Neuronal stem cell (in vitro differentiated cells): ENCODE measurements around the gene AGAP1.

ENCODE experiments used
- DNase-seq: peaks from one replicate; pipeline ENCODE4 v3.0.0-alpha.2; 2013; ENCODE audit warnings: low spot score
- H2AFZ ChIP-seq: one replicate; pipeline ENCODE4 v1.6.1; 2013; ENCODE audit warnings: mild to moderate bottlenecking, low read length, inconsistent platforms
- H2AK5ac ChIP-seq: 2 replicates; pipeline ENCODE4 v1.6.1; 2013; ENCODE audit warnings: low read depth, mild to moderate bottlenecking, inconsistent platforms, low read length, moderate library complexity, mixed read lengths
- H2BK120ac ChIP-seq: 2 replicates; pipeline ENCODE4 v1.6.1; 2013; ENCODE audit warnings: low read depth, mild to moderate bottlenecking, inconsistent platforms, low read length, moderate library complexity, mixed read lengths
- H2BK12ac ChIP-seq: one replicate; pipeline ENCODE4 v1.6.1; 2013; ENCODE audit warnings: low read length, inconsistent platforms
- H2BK15ac ChIP-seq: 2 replicates; pipeline ENCODE4 v1.6.1; 2013; ENCODE audit warnings: mild to moderate bottlenecking, low read length, inconsistent platforms, mixed read lengths
- H2BK5ac ChIP-seq: one replicate; pipeline ENCODE4 v1.6.1; 2013; ENCODE audit warnings: inconsistent platforms, mild to moderate bottlenecking, low read length, moderate library complexity
- H3K14ac ChIP-seq: one replicate; pipeline ENCODE4 v1.6.1; 2013; ENCODE audit warnings: low read length, inconsistent platforms
- H3K18ac ChIP-seq: 2 replicates; pipeline ENCODE4 v1.6.1; 2013; ENCODE audit warnings: low read length, inconsistent platforms
- H3K23ac ChIP-seq: 2 replicates; pipeline ENCODE4 v1.6.1; 2013; ENCODE audit warnings: low read depth, mild to moderate bottlenecking, mixed read lengths, low read length, inconsistent platforms; ENCODE audit not compliant: poor library complexity
- H3K27ac ChIP-seq: replicated peaks from 3 replicates; pipeline ENCODE4 v1.5.1; 2013; ENCODE audit warnings: low read length, inconsistent platforms
- H3K27me3 ChIP-seq, 3 experiments: 2 replicates each; pipeline ENCODE4 v1.6.1; 2013; ENCODE audit warnings: low read length in 3 of 3, mild to moderate bottlenecking in 2 of 3, inconsistent platforms in 1 of 3, low read depth in 1 of 3, mixed read lengths in 1 of 3, moderate library complexity in 1 of 3; ENCODE audit not compliant: control insufficient read depth in 3 of 3, insufficient read depth in 3 of 3
- H3K36me3 ChIP-seq, 2 donors: replicated peaks in 1 of 2; 2 replicates each; pipeline ENCODE4 v1.6.1; 2013; ENCODE audit warnings: low read length in 2 of 2; ENCODE audit not compliant: control insufficient read depth in 2 of 2, insufficient read depth in 2 of 2
- H3K4ac ChIP-seq: 2 replicates; pipeline ENCODE4 v1.6.1; 2013; ENCODE audit warnings: inconsistent platforms, mild to moderate bottlenecking, low read length, moderate library complexity
- H3K4me1 ChIP-seq, 2 donors: 1 replicate in 1 of 2; 2 replicates in 1 of 2; pipeline ENCODE4 v1.6.1; 2013; ENCODE audit warnings: low read length in 2 of 2, low read depth in 1 of 2; ENCODE audit not compliant: control insufficient read depth in 2 of 2, insufficient read depth in 1 of 2
- H3K4me2 ChIP-seq: one replicate; pipeline ENCODE4 v1.6.1; 2013; ENCODE audit warnings: mild to moderate bottlenecking, low read length, inconsistent platforms; ENCODE audit not compliant: insufficient read depth, poor library complexity, severe bottlenecking
- H3K4me3 ChIP-seq, 2 donors: 2 replicates each; pipeline ENCODE4 v1.5.1; 2013; ENCODE audit warnings: low read length in 2 of 2, mild to moderate bottlenecking in 2 of 2, inconsistent platforms in 1 of 2, moderate library complexity in 1 of 2
- H3K79me1 ChIP-seq: one replicate; pipeline ENCODE4 v1.6.1; 2013; ENCODE audit warnings: low read depth, mild to moderate bottlenecking, inconsistent platforms, low read length, moderate library complexity
- H3K9ac ChIP-seq: one replicate; pipeline ENCODE4 v1.6.1; 2013; ENCODE audit warnings: mild to moderate bottlenecking, low read depth, low read length, inconsistent platforms; ENCODE audit not compliant: poor library complexity
- H3K9me3 ChIP-seq, 2 donors: replicated peaks in 1 of 2; 2 replicates each; pipeline versions ENCODE3 to v1.6.1; 2013; ENCODE audit warnings: low read length in 2 of 2, mild to moderate bottlenecking in 2 of 2, inconsistent platforms in 1 of 2, low read depth in 1 of 2, mixed read lengths in 1 of 2, moderate library complexity in 1 of 2; ENCODE audit not compliant: control insufficient read depth in 2 of 2, insufficient read depth in 1 of 2
- H4K8ac ChIP-seq: one replicate; pipeline ENCODE4 v1.6.1; 2013; ENCODE audit warnings: low read depth, mild to moderate bottlenecking, inconsistent platforms, low read length, moderate library complexity
- H4K91ac ChIP-seq: one replicate; pipeline ENCODE4 v1.6.1; 2013; ENCODE audit warnings: low read length, low read depth, mild to moderate bottlenecking, inconsistent platforms; ENCODE audit not compliant: poor library complexity
- WGBS, 2 donors: extraction: QIAGEN DNeasy Blood & Tissue Kit; methylation state at CpG; one replicate each; pipeline ENCODE4 v1.1.7; 2013; ENCODE audit warnings: missing lambda C conversion rate in 2 of 2, mixed read lengths in 1 of 2; ENCODE audit not compliant: insufficient read length in 2 of 2, insufficient replicate concordance in 1 of 2; ENCODE audit errors: extremely low coverage in 2 of 2; 5-methylcytosine and 5-hydroxymethylcytosine counted together

The AGAP1 gene

DNA sequence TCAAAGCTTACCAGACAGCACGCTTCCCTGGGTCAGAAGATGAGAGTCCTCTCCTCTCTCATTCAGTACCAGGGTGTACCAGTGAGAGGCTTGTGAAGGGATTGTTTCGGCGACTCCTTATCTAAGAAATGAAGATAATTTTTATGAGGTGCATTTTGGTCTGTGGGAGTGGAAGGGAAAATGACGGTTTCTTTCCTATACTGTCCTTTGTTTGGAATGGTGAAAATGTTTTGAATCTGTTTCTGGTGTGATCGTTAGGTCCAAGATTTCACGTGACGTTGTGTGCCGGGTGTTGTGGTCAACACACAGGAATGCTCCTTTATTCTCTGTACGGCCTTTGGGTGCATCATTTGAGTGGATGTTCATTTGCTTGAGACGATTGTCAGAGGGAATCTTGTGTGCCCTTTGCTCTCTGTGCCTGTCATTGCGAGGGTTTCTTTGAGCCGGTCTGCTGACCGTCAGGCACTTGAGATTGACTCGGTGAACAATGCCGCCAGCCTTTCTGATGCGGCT is 183.5 kb downstream of the AGAP1 start:
- no peak overlapping the region for H2BK5ac ChIP-seq
- no peak overlapping the region for H4K8ac ChIP-seq
- peaks cover 0 to 3% of the 10 kb centered on the region in 2 donors for H3K4me1 ChIP-seq
- no CpG with 5 or more reads among the region's 16 CpGs for WGBS, 2 donors
- no peak overlapping the region for H3K9ac ChIP-seq
- DNase-seq, result no peak
- no peak overlapping the region for H2BK15ac ChIP-seq
- H3K4me2 ChIP-seq, result no peak overlapping the region
- H3K27me3 ChIP-seq, result no peaks in the 10 kb centered on the region
- H3K14ac ChIP-seq, result no peak overlapping the region
- peaks cover 0 to 27% of the 10 kb centered on the region in 2 donors for H3K36me3 ChIP-seq
- H3K23ac ChIP-seq, result no peak overlapping the region
- no peak overlapping the region for H3K18ac ChIP-seq
- H2AK5ac ChIP-seq, result no peak overlapping the region
- no peak overlapping the region for H4K91ac ChIP-seq
- H3K27ac ChIP-seq, result no peak overlapping the region
- peaks cover 8% of the 10 kb centered on the region for H3K79me1 ChIP-seq
- no peak overlapping the region for H2BK12ac ChIP-seq
- no peak overlapping the region for H3K4ac ChIP-seq
- no peak overlapping the region for H2AFZ ChIP-seq
- H3K9me3 ChIP-seq, result peaks cover 0 to 18% of the 10 kb centered on the region in 2 donors
- no peak overlapping the region for H3K4me3 ChIP-seq
- H2BK120ac ChIP-seq, result no peak overlapping the region

DNA sequence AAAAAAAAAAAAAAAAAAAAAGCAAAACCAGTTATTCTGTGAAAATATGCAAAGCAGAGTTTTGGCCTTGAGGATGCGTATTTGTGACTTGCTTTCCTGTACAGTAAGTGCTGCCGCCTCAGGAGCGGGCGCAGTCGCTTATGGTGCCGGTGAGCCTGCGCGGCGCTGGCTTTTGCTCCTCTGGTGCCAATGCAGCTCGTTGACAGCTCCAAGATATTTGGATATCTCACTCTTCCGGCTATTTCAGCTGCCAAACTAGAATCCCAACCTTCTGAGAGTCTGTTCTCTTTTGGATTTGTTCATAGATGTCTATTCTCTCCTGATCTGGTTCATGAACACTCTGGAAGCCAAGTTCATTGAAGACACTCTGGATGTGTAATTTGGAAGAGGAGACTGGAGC is 184.1 kb downstream of the AGAP1 start:
- Histone ChIP-seq H3K4me1 (peaks cover 0 to 3% of the 10 kb centered on the region in 2 donors), H3K23ac (no peak overlapping the region), H2BK15ac (no peak overlapping the region), H3K4me3 (no peak overlapping the region), H2BK5ac (no peak overlapping the region), H2BK12ac (no peak overlapping the region), H3K14ac (no peak overlapping the region), H3K4ac (no peak overlapping the region), H3K36me3 (peaks cover 0 to 24% of the 10 kb centered on the region in 2 donors), H3K27me3 (no peaks in the 10 kb centered on the region), H4K91ac (no peak overlapping the region), H3K9me3 (peaks cover 0 to 18% of the 10 kb centered on the region in 2 donors), H3K27ac (no peak overlapping the region), H2AK5ac (no peak overlapping the region), H3K9ac (no peak overlapping the region), H4K8ac (no peak overlapping the region), H2BK120ac (no peak overlapping the region), H3K18ac (no peak overlapping the region), H3K4me2 (no peak overlapping the region), H3K79me1 (peaks cover 8% of the 10 kb centered on the region), H2AFZ (no peak overlapping the region)
- DNase-seq, result no peak
- no CpG with 5 or more reads among the region's 11 CpGs for WGBS, 2 donors

DNA sequence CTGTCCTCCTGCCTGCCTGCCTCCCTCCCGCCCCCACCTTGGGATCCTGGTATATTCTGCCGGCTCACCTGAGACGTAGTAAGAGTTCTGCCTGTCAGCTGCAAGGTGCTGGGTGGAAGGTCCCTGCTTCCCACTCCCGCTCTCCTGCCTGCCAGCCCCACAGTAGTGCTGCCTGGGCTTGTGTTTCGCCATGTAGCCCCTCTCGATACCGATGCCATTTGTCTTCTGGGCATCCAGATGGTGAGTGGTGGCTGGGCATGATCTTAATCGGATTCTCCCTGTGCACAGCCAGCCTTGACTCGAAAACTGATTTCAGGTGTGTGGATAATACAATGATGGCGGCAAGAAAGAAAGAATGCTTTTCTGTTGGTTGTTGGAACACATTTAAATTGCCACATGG is 184.9 kb downstream of the AGAP1 start:
- DNase-seq, result no peak
- no peak overlapping the region for H3K27ac ChIP-seq
- H3K4me2 ChIP-seq, result no peak overlapping the region
- H3K79me1 ChIP-seq, result peaks cover 8% of the 10 kb centered on the region
- no peak overlapping the region for H2AFZ ChIP-seq
- no peak overlapping the region for H2BK120ac ChIP-seq
- H3K9ac ChIP-seq, result no peak overlapping the region
- H2BK12ac ChIP-seq, result no peak overlapping the region
- peaks cover 0 to 24% of the 10 kb centered on the region in 2 donors for H3K36me3 ChIP-seq
- H2AK5ac ChIP-seq, result no peak overlapping the region
- H4K91ac ChIP-seq, result no peak overlapping the region
- no peak overlapping the region for H3K18ac ChIP-seq
- no peak overlapping the region for H2BK5ac ChIP-seq
- no peak overlapping the region for H3K23ac ChIP-seq
- no peaks in the 10 kb centered on the region for H3K27me3 ChIP-seq
- H4K8ac ChIP-seq, result no peak overlapping the region
- no peak overlapping the region for H3K4ac ChIP-seq
- H3K14ac ChIP-seq, result no peak overlapping the region
- H3K4me3 ChIP-seq, result peak overlapping the region in 1 of 2 donors; percentile 24
- H2BK15ac ChIP-seq, result no peak overlapping the region
- no CpG with 5 or more reads among the region's 10 CpGs for WGBS, 2 donors
- peaks cover 0 to 18% of the 10 kb centered on the region in 2 donors for H3K9me3 ChIP-seq
- H3K4me1 ChIP-seq, result peaks cover 0 to 3% of the 10 kb centered on the region in 2 donors

DNA sequence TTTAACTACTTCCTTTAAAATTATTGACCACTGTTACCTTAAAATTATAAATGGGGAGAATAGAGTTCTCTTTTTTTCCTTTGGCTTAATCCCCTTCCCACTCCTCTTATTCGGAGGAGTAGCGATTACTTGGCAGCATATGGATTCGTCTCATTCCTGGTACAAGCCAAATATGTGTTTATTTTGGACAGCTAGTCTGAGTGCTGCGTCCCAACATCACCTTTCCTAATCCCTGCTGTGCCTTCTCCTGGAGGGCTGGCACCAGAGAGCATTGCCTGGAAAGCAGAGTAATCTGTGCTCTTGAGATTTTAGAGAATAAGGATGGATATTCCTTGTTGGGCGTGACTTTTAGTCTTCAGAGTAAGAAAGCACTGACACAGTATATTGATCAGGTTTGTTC is 185.6 kb downstream of the AGAP1 start:
- no peak overlapping the region for H2BK5ac ChIP-seq
- H3K9ac ChIP-seq, result no peak overlapping the region
- no peaks in the 10 kb centered on the region for H3K27me3 ChIP-seq
- WGBS, 2 donors, result no CpG with 5 or more reads among the region's 5 CpGs
- H4K91ac ChIP-seq, result no peak overlapping the region
- no peak overlapping the region for H3K4ac ChIP-seq
- no peak overlapping the region for H3K23ac ChIP-seq
- no peak overlapping the region for H3K18ac ChIP-seq
- no peak overlapping the region for H2AFZ ChIP-seq
- peaks cover 11% of the 10 kb centered on the region for H3K79me1 ChIP-seq
- peaks cover 0 to 3% of the 10 kb centered on the region in 2 donors for H3K4me1 ChIP-seq
- H3K27ac ChIP-seq, result no peak overlapping the region
- peaks cover 0 to 18% of the 10 kb centered on the region in 2 donors for H3K9me3 ChIP-seq
- no peak overlapping the region for H2BK15ac ChIP-seq
- H2AK5ac ChIP-seq, result no peak overlapping the region
- H3K14ac ChIP-seq, result no peak overlapping the region
- H3K36me3 ChIP-seq, result peaks cover 0 to 18% of the 10 kb centered on the region in 2 donors
- no peak overlapping the region for H3K4me3 ChIP-seq
- H2BK120ac ChIP-seq, result no peak overlapping the region
- H3K4me2 ChIP-seq, result no peak overlapping the region
- no peak for DNase-seq
- H2BK12ac ChIP-seq, result no peak overlapping the region
- no peak overlapping the region for H4K8ac ChIP-seq
